HG03039 (cell line): ENCODE data around the gene TBC1D17.
"Not testable (repeated sequence)": the region's sequence is repeated elsewhere in the genome, so short reads cannot be mapped to it uniquely, and the experiment has no call there.

Source experiments
- ATAC-seq: cut with Tn5 transposase; IDR thresholded peaks from one replicate; pipeline ENCODE4 v1.9.1; 2021; ENCODE audit warnings: mild to moderate bottlenecking, moderate library complexity; ENCODE audit not compliant: unreplicated experiment

TBC1D17 gene

GRCh38 chr19:49916839-49917733, 39.6 kb downstream of the TBC1D17 start:
- ATAC-seq, result no peak

GRCh38 chr19:49918089-49918488, 40.6 kb downstream of the TBC1D17 start:
- ATAC-seq, result no peak

DNA sequence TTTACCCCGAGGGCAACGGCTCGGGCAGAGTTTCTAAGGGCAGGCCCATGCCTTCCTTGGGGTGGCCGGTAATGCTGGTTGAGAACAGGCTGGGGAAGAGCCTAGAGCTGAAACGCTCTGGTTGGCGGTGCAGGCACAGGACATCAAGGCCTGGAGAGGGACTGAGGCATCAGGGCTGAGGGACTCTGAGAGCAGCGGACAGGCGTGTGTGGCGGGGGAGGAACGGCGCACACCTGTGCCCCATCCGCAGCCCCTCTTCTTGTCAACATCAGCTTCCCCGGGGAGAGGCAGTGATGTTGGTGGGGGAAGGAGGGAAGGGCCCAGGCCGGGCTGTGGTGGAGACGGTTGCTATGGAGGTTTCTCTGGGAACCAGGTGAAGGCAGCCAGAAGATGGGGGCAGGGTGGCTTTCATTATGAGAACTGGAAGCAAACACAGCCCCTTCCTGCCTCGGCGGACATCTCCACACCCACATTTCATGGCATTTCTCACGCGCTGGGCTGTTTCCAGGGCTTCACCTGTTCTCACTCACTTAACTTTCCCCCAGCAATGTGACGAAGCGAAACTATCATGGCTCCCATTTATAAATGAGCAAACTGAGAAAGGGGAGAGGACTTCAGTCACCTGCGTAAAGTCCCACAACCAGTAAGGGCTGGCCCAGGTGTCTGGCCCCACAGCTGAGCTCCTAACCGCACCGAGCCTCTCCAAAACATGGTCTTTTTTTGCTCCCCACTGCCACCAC, 43.3 kb downstream of the TBC1D17 start:
- no peak for ATAC-seq

DNA sequence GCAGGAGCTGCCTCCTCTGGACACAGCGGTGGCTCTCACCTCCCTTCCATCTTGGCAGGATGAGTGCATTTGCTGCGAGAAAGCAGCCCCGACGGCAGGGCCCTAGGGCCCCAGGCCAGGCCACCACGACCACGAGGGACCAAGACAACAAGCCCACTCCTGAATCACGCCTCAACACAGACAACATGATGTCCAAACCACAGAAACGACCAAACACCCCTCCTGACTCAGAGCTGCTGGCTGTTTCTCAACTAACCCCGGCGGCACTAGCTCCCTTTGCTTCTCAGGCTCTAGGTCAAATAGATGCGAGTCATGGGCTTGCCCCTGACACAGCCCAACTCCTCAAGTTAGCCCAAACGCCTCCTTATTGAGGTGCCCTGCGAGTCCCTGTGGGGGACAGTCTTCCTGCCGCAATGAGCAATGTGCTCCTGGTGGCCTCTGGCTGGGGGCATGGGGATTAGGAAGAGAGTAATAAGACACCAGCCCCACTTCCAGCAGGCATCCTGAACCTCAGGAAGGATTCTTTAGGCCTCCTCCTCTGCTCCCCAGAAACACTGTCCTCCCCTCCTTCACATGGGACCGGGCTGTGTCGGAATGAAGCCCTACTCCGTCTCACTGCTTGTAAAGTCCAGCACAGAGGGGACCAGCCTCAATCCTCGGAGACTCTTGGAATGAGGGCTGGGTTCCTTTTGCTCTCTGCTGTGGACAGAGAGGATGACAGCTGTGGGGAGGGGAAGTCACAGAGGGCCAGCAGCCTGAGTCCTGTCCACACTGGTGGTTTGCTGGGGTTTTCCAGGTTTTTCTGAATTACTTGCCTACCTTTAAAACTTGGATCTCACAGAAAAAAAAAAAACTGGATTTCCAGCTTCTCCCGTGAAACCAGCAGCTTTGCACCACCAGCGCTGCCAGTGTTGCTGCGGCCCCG, 44.6 kb downstream of the TBC1D17 start:
- ATAC-seq, result no peak

- ATAC-seq, result no peak
Measured at GRCh38 chr19:49923055-49924003, 45.8 kb downstream of the TBC1D17 start.

DNA sequence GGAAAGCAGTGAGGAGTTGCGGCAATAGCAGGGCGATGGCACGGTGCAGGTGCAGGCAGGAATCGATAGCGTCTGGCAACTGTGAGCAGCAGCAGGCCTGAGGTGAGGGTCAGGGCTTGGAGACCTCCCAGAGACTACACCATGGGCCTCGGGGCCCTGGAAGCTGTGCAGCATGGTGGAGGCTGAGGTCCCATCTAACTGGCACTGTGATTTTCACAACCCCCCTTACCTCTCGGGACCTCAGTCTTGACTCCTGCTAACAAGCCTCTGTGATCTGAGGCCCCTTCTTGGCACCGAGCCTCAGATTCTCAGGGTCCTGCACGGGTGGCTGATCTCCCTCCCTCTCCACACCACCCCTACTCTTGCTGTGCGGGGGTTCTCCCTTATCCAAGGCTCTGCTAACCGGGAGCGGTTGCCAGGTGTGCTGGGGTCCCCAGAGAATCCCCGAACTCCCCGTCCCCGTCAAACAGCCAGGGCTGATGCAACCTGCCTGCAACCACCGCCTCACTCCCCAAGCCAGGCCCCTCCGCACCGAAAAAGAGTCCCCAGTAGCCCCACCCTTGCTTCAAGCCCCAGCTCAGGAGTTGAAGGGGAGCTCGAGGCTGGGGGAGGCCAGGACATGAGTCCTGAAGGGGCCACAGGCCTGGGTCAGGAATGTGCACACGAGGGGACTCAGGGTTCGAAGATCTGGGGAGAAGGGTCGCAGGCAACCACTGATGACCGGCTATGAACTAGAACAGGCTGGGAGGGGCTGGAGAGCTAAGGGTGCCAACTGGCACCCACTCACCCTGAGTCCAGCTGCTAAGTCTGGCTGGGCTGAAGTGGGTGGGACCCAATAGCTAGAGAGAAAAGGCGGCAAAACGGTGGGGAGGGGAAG, 46.7 kb downstream of the TBC1D17 start:
- ATAC-seq, result no peak

- not testable (repeated sequence) for ATAC-seq
Measured at GRCh38 chr19:49924881-49925210, 47.3 kb downstream of the TBC1D17 start.

DNA sequence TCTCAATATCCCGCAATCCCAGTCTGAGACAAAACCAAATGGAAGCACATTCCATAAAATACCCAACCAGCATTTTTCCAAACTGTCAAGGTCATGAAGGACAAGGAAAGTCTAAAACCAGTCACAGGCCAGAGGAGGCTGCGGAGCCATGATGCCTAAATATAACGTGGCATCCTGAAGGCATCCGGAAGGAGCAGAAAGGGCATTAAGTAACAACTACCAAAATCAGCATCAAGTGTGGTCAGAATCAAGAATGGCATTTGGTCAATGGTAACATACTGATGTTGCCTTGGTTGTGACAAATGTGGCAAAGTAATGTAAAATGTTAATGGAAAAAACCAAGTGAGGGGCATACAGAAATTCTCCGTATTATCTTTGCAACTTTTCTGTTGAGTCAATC, 48.0 kb downstream of the TBC1D17 start:
- no peak for ATAC-seq

GRCh38 chr19:49926515-49926914, 49.0 kb downstream of the TBC1D17 start:
- no peak for ATAC-seq

- ATAC-seq, result no peak
Measured at GRCh38 chr19:49927526-49928264, 50.2 kb downstream of the TBC1D17 start.

GRCh38 chr19:49929121-49929610, 51.7 kb downstream of the TBC1D17 start, which contains the start of the genes ATF5 and NUP62:
Gene ATF5, plus strand, starts transcription at chr19:49929205. Its CDS starts 1,646 bp downstream, at chr19:49930851.
Gene NUP62, minus strand, starts transcription at chr19:49929504. Its CDS starts 19,697 bp downstream, at chr19:49909807.
- ATAC-seq, result peak; percentile 49

DNA sequence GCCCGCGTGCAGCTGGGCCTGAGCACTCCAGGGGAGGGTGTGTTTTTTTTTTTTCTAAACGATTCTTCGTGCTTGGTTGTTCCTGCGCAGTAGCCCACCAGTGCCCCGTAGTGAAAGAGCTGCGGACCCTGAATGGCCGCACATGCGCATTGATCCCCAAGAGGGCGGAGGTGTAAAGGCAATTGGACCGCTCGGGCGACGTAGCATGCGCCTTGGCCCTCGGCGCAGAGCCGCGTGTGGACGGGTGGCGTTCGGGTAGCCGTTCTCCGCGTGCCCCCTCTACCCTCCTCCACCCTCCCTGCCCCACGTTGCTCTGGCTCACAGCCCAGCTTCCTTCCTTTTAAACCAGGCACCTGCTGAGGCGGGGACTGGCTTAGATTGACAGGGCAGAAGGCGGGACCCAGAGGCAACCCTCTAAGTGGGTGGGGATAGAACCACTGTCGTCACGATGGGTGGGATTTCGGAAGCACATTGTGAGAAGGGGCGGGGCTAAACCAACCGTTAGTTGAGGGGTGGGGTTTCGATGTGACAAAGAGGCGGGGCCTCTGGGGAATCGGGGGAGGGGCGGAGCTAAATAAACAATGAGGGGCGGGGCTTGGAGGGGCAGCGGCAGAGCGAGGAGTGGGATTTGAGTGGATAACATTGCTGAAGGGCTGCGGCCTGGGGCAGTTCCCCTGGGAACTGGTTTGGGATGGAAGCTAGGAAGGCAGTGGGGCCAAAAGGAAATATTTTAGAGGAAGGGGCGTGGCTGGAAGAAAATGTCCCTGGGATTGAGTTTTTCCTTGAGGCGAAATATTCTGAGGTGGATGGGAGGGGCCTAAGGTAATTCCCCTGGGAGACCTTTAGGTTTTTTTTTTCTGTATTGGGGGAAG, 52.3 kb downstream of the TBC1D17 start:
- ATAC-seq, result peak; percentile 59

DNA sequence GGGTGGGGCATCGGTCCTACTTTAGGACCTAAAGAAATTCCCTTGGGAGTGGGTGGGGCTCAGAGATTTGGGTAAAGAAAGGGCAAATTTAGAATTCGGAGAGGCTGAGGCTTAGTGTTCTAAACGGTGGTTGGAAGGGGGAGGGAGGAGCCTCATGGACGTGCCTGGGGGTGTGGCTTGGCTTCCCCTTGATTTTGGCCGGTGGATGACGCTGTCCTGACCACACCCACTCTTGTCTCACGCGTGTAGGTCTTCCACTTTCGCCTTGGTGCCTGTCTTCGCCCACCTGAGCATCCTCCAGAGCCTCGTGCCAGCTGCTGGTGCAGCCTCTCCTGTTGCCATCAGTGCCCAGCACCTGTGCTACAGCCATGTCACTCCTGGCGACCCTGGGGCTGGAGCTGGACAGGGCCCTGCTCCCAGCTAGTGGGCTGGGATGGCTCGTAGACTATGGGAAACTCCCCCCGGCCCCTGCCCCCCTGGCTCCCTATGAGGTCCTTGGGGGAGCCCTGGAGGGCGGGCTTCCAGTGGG, 53.0 kb downstream of the TBC1D17 start:
- no peak for ATAC-seq

DNA sequence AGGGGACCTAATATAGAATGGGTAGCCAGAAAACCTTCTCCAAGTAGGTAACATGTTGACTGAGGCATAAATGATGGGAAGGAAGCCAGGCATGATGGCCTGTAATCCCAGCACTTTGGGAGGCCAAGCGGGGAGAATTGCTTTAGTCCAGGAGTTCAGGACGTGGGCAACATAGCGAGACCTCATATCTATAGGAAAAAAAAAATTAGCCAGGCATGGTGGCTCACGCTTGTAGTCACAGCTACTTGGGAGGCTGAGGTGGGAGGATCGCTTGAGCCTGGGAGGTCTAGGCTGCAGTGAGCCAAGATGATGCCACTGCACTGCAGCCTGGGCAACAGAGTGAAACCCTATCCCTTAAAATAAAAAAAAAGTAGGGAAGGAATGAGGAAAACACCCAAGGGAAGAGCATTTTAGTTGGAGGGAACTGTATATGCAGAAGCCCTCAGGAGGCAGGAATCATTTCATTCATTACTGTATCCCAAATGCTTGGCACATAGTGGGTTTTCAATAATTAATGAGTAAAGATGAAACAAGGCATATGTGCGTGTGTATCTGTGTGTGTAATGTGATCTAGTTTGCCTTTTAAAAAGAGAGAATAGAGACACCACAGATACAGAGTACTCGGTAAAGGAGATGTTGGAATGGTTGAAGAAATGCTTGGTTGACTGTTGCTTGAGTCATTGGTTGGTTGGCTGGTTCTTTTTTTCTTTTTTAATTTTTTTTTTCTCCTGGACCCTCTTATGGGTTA, 54.0 kb downstream of the TBC1D17 start:
- no peak for ATAC-seq

DNA sequence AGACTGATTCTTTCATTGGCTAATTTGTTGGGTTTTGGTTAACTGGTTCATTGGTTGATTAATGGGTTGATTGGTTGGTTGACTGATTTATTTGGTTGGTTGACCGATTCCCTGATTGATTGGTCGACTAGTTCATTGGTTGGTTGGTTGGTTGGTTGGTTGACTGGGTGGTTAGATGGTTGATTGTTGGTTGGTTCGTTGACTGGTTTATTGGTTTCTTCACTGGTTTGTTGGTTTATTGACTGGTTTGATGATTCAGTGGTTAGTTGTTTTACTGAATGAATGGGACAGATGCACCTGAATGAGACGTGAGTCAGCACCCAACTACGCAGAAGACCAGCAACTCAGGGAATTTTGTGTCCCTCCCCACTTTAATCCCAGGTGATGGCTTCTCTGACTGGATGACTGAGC, 54.5 kb downstream of the TBC1D17 start:
- no peak for ATAC-seq

GRCh38 chr19:49932731-49933131, 55.2 kb downstream of the TBC1D17 start:
- ATAC-seq, result no peak
